Smooth muscle cell (in vitro differentiated cells): ENCODE data around the gene LMAN1. TPM values are rescaled to one million over a fixed set of nuclear protein-coding genes. Genes with fewer than 3 reads are reported as not detected.

ENCODE experiments used
- DNase-seq: peaks from one replicate; lab custom pipeline; 2025; ENCODE audit not compliant: unreplicated experiment; lab: John Stamatoyannopoulos, UW
- H2AFZ ChIP-seq: fragments of 200-600 bp; sonication (generic); 2 replicates; pipeline ENCODE4 v1.6.0; 2016; ENCODE audit warnings: antibody characterized with exemption, low read depth, mild to moderate bottlenecking
- H3F3A ChIP-seq: fragments of 200-600 bp; sonication (generic); 2 replicates; pipeline ENCODE4 v1.6.0; 2017; ENCODE audit warnings: antibody characterized with exemption, low read depth
- H3K27ac ChIP-seq: fragments of 200-600 bp; sonication (generic); 2 replicates; pipeline ENCODE4 v1.5.1; 2016; ENCODE audit warnings: low read depth, mild to moderate bottlenecking
- H3K27me3 ChIP-seq: fragments of 200-600 bp; sonication (generic); 2 replicates; pipeline ENCODE4 v1.6.1; 2016; ENCODE audit warnings: low read depth, mild to moderate bottlenecking
- H3K36me3 ChIP-seq: fragments of 200-600 bp; sonication (generic); 2 replicates; pipeline ENCODE4 v1.5.1; 2016; ENCODE audit warnings: low read depth
- H3K4me1 ChIP-seq: fragments of 200-600 bp; sonication (generic); 2 replicates; pipeline ENCODE4 v1.5.1; 2016; ENCODE audit warnings: low read depth
- H3K4me2 ChIP-seq: fragments of 200-600 bp; sonication (generic); 2 replicates; pipeline ENCODE4 v1.6.0; 2016; ENCODE audit warnings: mild to moderate bottlenecking
- H3K4me3 ChIP-seq: fragments of 200-600 bp; sonication (generic); 2 replicates; pipeline ENCODE4 v1.5.1; 2016; ENCODE audit warnings: mild to moderate bottlenecking
- H3K79me2 ChIP-seq: fragments of 200-600 bp; sonication (generic); 2 replicates; pipeline ENCODE4 v1.6.0; 2016; ENCODE audit warnings: low read depth, mild to moderate bottlenecking
- H3K9ac ChIP-seq: fragments of 200-600 bp; sonication (generic); 2 replicates; pipeline ENCODE4 v1.6.0; 2016; ENCODE audit warnings: low read depth
- H3K9me3 ChIP-seq: fragments of 200-600 bp; sonication (generic); replicated peaks from 2 replicates; pipeline ENCODE4 v1.5.1; 2016; ENCODE audit warnings: low read depth
- H4K20me1 ChIP-seq: fragments of 200-600 bp; sonication (generic); 2 replicates; pipeline ENCODE4 v1.6.0; 2016; ENCODE audit warnings: low read depth
- CTCF ChIP-seq: fragments of 200-600 bp; sonication (generic); IDR thresholded peaks from 2 replicates; pipeline ENCODE4 v1.5.1; 2017; ENCODE audit warnings: borderline replicate concordance, mild to moderate bottlenecking, antibody characterized with exemption; ENCODE audit not compliant: insufficient read depth, poor library complexity, severe bottlenecking
- WGBS: methylation state at CpG from one replicate; pipeline ENCODE4 v1.1.7; 2016; ENCODE audit warnings: low lambda C conversion rate; 5-methylcytosine and 5-hydroxymethylcytosine counted together
- polyA plus RNA-seq: library from polyadenylated mRNA; unstranded; fragments of >200 nt; fragmentation: Nextera tagmentation; extraction: Ambion mirVana; gene quantifications from 2 replicates; pipeline ENCODE4 v1.2.1, GENCODE V29; 2016
- total RNA-seq: library from RNA; depleted of rRNA; stranded (reverse); fragments of >200 nt; gene quantifications from 2 replicates; pipeline ENCODE4 v1.2.3, GENCODE V29; 2014

LMAN1 gene
- total and polyA plus RNA-seq, 2 experiments from 2014 or later, result 120 to 206 TPM

GRCh38 chr18:59387687-59388565 lies 28.9 kb upstream of the LMAN1 start:
- Histone ChIP-seq H3F3A (no peaks in the 10 kb centered on the region), H3K36me3 (no peaks in the 10 kb centered on the region), H2AFZ (no peak overlapping the region), H3K4me3 (no peak overlapping the region), H3K9me3 (no peaks in the 10 kb centered on the region), H3K79me2 (no peaks in the 10 kb centered on the region), H3K9ac (no peak overlapping the region), H3K27me3 (peaks cover 69% of the 10 kb centered on the region), H3K4me1 (peaks cover 64% of the 10 kb centered on the region), H3K4me2 (no peak overlapping the region), H3K27ac (no peak overlapping the region), H4K20me1 (no peaks in the 10 kb centered on the region)
- no peak for TF ChIP-seq CTCF
- no peak for DNase-seq
- 84% methylated on average over 11 of the region's 11 CpGs for WGBS

GRCh38 chr18:59386909-59387686 lies 28.0 kb upstream of the LMAN1 start:
- Histone ChIP-seq H3K9me3 (no peaks in the 10 kb centered on the region), H3K27ac (no peak overlapping the region), H3K27me3 (peaks cover 67% of the 10 kb centered on the region), H3K4me3 (no peak overlapping the region), H3K4me1 (peaks cover 67% of the 10 kb centered on the region), H2AFZ (no peak overlapping the region), H4K20me1 (no peaks in the 10 kb centered on the region), H3K9ac (no peak overlapping the region), H3K4me2 (no peak overlapping the region), H3F3A (no peaks in the 10 kb centered on the region), H3K36me3 (no peaks in the 10 kb centered on the region), H3K79me2 (no peaks in the 10 kb centered on the region)
- no peak for DNase-seq
- TF ChIP-seq CTCF, result no peak
- 45% methylated on average over 8 of the region's 8 CpGs for WGBS

- H3K79me2 ChIP-seq, result no peaks in the 10 kb centered on the region
- no peak overlapping the region for H3K4me3 ChIP-seq
- no peaks in the 10 kb centered on the region for H3K36me3 ChIP-seq
- no peak overlapping the region for H2AFZ ChIP-seq
- peaks cover 63% of the 10 kb centered on the region for H3K4me1 ChIP-seq
- no peaks in the 10 kb centered on the region for H4K20me1 ChIP-seq
- no peak overlapping the region for H3K4me2 ChIP-seq
- H3K27ac ChIP-seq, result no peak overlapping the region
- 83% methylated on average over 4 of the region's 4 CpGs for WGBS
- peaks cover 68% of the 10 kb centered on the region for H3K27me3 ChIP-seq
- no peak for DNase-seq
- no peaks in the 10 kb centered on the region for H3K9me3 ChIP-seq
- H3F3A ChIP-seq, result no peaks in the 10 kb centered on the region
- H3K9ac ChIP-seq, result no peak overlapping the region
- TF ChIP-seq CTCF, result no peak
These were observed 26.1 kb upstream of the LMAN1 start for GRCh38 chr18:59385191-59385590.
